GM19395 (cell line): ENCODE measurements around the gene MB21D2.
"Not testable (repeated sequence)": the region's sequence is repeated elsewhere in the genome, so short reads cannot be mapped to it uniquely, and the experiment has no call there.

Source experiments
- ATAC-seq: cut with Tn5 transposase; IDR thresholded peaks from one replicate; pipeline ENCODE4 v1.9.1; 2021; ENCODE audit warnings: mild to moderate bottlenecking, moderate library complexity; ENCODE audit not compliant: unreplicated experiment

The MB21D2 gene

GRCh38 chr3:192862408-192863090 is 55.1 kb downstream of the MB21D2 start:
- ATAC-seq, result no peak

GRCh38 chr3:192861972-192862371 is 55.7 kb downstream of the MB21D2 start:
- no peak for ATAC-seq

DNA sequence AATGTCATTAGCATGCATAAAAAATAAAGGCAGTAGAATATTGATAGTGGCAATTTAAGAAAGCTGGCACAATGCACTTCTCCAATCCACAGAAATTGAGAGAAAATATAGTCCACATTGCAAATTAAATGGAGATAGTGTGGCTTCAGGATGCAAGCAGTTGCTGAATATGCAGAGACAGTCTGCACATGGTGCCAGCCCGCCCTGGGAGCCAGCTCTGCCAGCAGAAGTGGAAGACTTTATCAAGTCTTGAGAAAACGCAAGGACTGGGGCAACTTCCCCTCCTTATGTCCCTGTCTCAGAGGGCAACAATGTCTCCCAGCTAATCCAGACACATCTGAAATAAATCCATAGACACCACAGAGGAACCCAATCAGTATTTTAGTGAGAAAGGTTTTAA is 57.2 kb downstream of the MB21D2 start:
- no peak for ATAC-seq

DNA sequence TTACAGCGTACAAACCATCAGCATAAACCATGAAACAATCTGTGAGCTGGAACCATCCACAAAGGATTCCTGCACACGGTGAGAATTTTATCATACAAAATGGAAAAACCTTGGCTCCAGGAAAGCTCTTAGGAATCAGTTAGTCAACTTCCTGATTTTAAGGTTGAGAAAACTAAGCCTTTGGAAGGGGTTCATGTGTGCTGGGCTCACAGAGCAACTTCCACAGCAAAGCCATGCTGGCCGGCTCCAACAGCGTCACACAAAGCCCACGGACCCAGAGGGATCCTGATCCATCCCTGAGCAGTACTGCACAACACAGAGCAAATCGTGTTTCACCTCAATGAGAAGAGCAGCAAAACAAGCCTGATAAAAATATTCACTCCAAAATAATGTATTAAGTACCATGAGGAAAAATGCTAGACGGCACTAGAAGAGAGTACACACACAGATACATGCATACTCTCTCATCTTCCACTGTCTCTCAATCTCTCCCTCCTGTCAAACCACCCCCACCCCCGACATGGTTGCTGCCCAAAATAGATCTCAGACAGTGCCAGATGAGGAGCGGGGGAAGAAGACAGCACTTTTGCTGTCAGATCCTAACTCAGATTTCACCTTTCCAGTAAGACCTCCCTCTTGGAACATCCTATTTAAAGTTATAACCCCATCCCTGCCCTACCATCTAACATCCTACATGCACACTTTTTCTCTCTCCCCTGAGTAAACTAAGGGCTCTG is 58.6 kb downstream of the MB21D2 start:
- no peak for ATAC-seq

DNA sequence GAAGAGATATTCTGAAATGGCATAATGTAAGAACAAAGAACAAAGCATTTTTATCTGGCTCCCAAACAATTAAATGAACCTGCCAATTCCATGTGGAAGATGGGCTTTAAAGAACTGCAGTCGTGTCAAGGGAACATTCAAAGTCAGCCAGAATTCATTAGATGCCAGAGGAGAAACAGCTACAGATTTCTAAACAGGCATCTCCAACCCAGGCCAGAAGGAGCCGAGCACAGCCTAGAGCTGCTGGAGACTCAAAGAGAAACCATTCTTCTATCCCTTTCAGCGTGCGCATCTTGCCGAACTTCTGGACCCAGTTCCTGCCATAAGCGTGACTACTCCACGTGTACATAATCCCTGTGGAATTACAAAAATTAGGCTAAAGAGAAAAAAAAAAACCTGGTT is 60.4 kb downstream of the MB21D2 start:
- no peak for ATAC-seq

DNA sequence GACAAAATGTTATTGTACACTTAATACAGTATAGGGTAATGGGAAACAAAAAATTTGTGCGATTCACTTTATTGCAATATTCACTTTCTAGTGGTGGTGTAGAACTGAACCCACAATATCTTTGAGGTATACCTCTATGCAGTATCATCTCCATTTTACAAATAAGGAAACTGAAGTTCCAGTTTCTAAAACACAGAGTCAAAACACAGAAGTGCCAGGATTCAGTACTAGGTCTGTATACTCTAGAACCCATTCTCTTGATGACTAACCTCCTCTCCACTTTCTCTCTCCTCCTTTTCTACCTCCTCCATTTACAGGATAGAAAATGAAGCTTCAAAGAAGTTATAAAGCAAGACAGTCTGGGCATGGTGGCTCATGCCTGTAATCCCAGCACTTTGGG is 62.2 kb downstream of the MB21D2 start:
- ATAC-seq, result no peak

DNA sequence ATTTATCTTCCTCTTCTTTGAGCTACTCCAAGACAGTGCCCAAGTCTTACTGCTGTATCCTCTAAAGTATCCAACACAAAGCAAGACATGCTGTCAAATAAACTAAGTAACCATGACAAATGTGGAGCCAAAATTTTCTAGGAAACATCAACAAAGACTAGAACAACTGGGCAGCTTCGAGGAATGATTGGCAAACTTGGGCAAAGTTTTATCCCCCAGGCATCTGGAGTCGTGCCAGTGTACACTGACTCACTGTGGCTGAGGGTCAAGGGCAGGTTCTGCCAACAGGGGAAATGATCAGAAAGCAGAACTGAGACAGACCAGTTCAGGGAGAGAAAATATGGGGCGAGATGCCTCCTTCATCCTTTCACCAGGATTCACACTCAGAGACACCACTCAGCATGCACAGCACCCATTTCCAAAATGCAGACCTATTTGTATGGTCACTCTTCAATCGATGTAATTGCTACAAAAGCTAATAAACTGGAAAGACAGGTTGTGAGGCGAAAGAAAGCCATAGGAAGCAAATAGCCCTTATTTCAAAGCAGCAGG is 65.8 kb downstream of the MB21D2 start:
- ATAC-seq, result no peak

GRCh38 chr3:192850451-192850981 is 67.1 kb downstream of the MB21D2 start:
- ATAC-seq, result peak; percentile 71

- not testable (repeated sequence) for ATAC-seq
These were observed 67.8 kb downstream of the MB21D2 start for GRCh38 chr3:192849821-192850220.

- no peak for ATAC-seq
These were observed 69.1 kb downstream of the MB21D2 start for GRCh38 chr3:192848371-192849233.

- ATAC-seq, result no peak
These were observed 69.7 kb downstream of the MB21D2 start for GRCh38 chr3:192847941-192848340.

DNA sequence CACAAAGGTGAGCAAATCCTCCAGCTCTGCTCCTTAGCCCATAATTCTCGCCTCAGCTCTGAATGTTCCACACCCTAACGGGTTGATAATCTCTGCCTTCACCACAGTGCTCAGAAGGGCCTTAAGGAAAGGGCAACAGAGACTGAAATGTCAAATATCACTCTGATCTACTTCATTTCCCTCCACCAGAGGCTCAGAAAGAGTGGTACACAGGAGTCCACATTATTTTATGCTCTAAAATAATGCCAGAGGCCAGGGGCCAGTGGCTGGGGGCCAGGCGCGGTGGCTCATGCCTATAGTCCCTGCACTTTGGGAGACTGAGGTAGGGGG is 72.2 kb downstream of the MB21D2 start:
- ATAC-seq, result no peak

DNA sequence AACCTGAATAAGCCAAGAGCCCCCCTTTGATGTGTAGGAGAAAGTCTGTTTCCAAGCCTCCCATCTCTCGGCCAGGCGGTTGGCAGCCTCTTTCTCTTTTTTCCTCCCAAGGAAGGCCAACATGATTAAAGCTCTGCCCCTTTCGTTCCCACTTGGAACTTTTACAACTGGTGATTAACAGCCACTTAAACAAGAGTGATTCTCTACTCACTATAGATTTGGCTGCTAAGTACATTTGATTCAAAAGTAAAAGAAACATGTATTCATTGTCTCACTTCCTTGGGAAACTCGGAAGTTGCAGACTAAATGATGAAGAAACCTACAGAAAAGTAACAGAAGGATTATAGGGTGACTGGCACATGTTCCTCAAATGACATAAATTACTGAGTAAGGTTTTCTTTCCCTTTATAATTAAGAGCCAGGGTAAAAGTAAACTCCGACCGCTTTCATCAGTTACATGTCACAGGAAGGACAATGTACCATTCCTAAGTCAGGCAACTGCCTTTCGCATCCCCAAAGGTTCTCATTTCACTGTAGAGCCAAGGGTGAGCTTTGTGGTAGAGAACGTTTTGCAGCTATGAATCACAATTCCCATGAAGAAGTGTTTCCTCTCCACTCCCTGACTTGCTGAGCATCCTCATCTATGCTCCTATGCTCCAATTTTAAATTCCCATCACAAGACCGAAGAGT is 72.7 kb downstream of the MB21D2 start:
- ATAC-seq, result no peak

GRCh38 chr3:192844486-192844765 is 73.2 kb downstream of the MB21D2 start:
- no peak for ATAC-seq

DNA sequence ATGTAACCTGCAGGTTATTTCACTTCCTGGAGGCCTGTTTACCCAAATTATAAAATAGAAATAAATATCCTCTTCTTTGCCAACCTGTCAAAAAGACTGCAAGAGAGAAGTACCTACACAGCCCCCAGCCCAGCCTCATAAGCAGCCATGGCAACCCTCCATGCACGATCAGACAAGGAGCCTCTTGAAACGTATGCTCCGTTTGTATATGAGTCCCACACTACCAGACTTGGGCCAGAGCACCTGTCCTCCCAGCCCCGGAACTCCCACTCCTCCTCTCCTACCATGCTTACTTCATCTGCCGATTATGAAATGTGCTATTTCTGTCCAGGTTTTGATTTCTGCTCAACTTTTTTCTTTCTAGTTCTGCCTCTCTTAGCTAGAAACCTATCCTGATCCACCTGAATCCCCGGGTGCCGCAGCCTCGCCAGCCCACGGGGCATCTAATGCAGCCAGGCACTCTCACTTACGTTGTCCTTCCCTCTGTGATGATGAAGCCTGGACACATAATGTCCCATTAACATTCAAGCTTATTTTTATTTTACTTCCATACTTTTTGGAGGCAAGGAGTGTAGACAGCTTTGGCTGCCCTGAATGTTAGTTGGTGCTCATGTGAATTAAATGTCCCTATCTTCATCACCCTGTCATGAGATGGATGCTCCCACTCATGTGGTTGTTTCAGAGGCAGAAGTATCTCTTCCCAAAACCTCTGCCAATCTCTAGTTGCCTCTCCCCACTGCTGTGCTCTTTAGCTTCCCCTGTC is 73.8 kb downstream of the MB21D2 start:
- no peak for ATAC-seq

DNA sequence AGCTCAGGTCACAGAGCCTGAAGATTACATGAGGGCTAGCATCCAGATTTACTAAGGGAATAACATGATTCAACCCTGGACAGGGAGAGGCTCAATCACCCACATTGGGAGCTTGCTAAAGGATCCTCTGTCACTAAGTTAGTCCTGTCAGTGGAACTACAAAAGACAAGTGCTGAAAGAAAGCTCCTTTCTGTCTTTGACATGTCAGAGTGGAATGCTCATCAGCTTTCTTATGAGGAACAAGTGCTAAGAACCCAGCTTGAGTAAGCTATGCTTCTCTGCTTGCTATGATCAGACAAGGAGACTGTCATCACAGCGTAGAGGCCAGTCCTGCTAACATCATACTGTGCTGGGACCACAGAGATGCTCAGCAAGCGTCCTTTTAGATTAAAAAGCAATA is 74.5 kb downstream of the MB21D2 start:
- no peak for ATAC-seq

GRCh38 chr3:192842711-192843110 is 74.9 kb downstream of the MB21D2 start:
- ATAC-seq, result no peak

DNA sequence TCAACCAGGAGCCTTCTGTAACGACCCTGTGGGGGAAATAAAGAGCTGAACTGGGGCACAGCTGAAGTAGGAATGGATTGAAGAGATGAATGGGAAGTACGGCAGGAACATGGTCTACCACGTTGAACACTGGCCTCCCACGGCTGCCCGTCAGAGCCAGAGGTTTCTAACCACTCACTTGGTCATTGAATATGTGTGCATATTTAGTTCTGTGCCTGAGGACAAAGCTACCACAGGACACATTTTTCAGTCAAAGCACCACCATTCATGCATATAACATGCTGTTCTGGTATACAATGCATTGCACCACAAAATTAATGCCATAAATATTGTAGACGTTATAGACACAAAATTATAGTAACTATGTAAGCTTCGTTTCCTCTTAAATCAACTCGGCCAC is 75.5 kb downstream of the MB21D2 start:
- no peak for ATAC-seq

DNA sequence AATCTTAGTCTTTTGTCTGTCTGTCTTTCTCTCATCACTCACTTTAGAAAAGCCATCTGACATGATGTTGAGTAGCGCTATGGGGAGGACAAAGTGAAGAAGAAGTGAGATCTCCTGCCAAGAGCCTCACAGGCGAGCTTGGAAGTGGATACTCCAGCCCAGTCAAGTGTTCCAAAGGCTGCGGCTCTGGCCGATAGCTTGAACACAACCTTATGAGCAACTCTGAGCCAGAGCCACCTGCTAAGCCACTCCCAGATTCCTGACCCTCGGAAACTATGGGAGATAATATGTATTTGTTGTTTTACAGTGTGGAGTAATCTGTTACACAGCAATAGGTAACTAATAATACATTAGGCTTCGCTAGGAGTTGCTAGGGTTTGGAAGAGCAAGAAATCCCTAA is 76.2 kb downstream of the MB21D2 start:
- ATAC-seq, result no peak

DNA sequence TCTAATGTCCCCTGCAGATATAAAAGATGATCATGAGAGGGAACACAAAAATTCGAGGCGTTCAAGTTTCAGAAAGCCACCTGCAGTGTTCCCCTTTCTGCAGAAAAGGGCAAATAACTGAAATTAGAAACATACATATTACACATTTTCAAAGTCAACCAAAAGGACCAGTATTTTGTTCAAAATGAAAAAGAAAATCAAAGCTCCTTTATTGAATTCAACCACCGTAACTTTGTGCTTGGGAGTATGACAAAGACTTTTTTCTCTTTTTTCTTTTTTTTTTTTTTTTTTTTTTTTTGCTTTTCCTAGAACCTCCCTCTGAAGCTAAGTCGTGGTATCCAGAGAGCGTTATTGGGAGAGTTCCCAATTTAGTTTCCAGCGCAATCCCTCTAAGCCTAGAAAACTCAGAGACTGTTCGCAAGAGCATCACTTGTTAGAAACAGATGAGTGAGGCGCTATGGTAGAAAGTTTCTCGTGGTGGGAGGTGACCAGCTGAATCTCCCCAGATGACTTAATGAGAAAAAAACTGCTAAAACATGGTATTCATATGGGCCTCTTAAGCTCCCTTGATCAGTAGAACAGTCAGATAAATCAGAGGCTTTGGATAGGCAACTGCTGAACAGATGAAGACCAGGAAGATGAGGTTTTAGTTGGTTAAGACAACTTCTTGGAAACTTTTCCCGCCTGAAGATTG is 77.4 kb downstream of the MB21D2 start:
- no peak for ATAC-seq
